B cell (primary cell): ENCODE results near the gene ZNF598. TPM values are rescaled to one million over a fixed set of nuclear protein-coding genes. Genes with fewer than 3 reads are reported as not detected.

ENCODE experiments used
- ATAC-seq: fragments of 200-7000 bp; cut with Tn5 transposase; one replicate; pipeline ENCODE4 v1.10.0; 2021; ENCODE audit warnings: low read depth, mild to moderate bottlenecking, moderate number of reproducible peaks, moderate library complexity
- CTCF ChIA-PET: fragments of 350-600 bp; sonication (Branson Sonifier 250); formaldehyde crosslinking; loops from one replicate; lab custom pipeline; 2021; ENCODE audit warnings: antibody characterized with exemption, inconsistent platforms; lab: Charles Lee
- POLR2A ChIA-PET: fragments of 350-600 bp; sonication (Branson Sonifier 250); formaldehyde crosslinking; loops from one replicate; lab custom pipeline; 2021; ENCODE audit warnings: antibody characterized with exemption; lab: Charles Lee
- DNase-seq: peaks from one replicate; pipeline ENCODE4 v3.0.0; 2013
- H2AFZ ChIP-seq: 2 replicates; pipeline ENCODE4 v1.6.1; 2012; ENCODE audit warnings: mild to moderate bottlenecking, low read depth, low read length; ENCODE audit not compliant: insufficient read depth, poor library complexity, severe bottlenecking
- H3K27ac ChIP-seq, 2 donors: 1 replicate in 1 of 2; 2 replicates in 1 of 2; pipeline ENCODE4 v1.5.1; 2012 to 2013; ENCODE audit warnings: low read length in 2 of 2, mild to moderate bottlenecking in 2 of 2, moderate library complexity in 1 of 2
- H3K27me3 ChIP-seq, 4 experiments: fragments of 200-600 bp in 1 of 4; sonication (generic) in 1 of 4; replicated peaks in 1 of 4; 1 replicate in 2 of 4; 2 replicates in 2 of 4; pipeline versions ENCODE4 v1.6.1 to v1.7.0; 2013 to 2016; ENCODE audit warnings: low read length in 3 of 4, mild to moderate bottlenecking in 2 of 4, mixed read lengths in 1 of 4, moderate library complexity in 1 of 4; ENCODE audit not compliant: insufficient read depth in 4 of 4, control insufficient read depth in 3 of 4; ENCODE audit errors: control extremely low read depth in 1 of 4
- H3K36me3 ChIP-seq, 2 experiments: replicated peaks in 1 of 2; 1 replicate in 1 of 2; 2 replicates in 1 of 2; pipeline versions ENCODE4 v1.6.1 to v1.7.1; 2013; ENCODE audit warnings: low read length in 1 of 2; ENCODE audit not compliant: insufficient read depth in 2 of 2, control insufficient read depth in 1 of 2; ENCODE audit errors: control extremely low read depth in 1 of 2, extremely low read depth in 1 of 2
- H3K4me1 ChIP-seq, 2 donors: fragments of 200-600 bp in 1 of 2; sonication (generic) in 1 of 2; 1 replicate in 1 of 2; 2 replicates in 1 of 2; pipeline versions ENCODE4 v1.5.1 to v1.6.1; 2013 to 2017; ENCODE audit warnings: low read length in 2 of 2; ENCODE audit not compliant: control insufficient read depth in 2 of 2, insufficient read depth in 2 of 2
- H3K4me2 ChIP-seq: replicated peaks from 2 replicates; pipeline ENCODE3; 2012; ENCODE audit warnings: mild to moderate bottlenecking, low read depth, low read length; ENCODE audit not compliant: poor library complexity, severe bottlenecking
- H3K4me3 ChIP-seq, 5 experiments: fragments of 200-600 bp in 1 of 5; sonication (generic) in 1 of 5; 1 replicate in 3 of 5; 2 replicates in 2 of 5; pipeline versions ENCODE4 v1.5.1 to v1.7.0; 2011 to 2016; ENCODE audit warnings: low read length in 4 of 5, mild to moderate bottlenecking in 4 of 5, low read depth in 2 of 5, control low read depth in 1 of 5, moderate library complexity in 1 of 5; ENCODE audit not compliant: insufficient read depth in 1 of 5; ENCODE audit errors: control extremely low read depth in 1 of 5, extremely low read depth in 1 of 5
- H3K79me2 ChIP-seq: fragments of 200-600 bp; sonication (generic); one replicate; pipeline ENCODE4 v1.6.0; 2016; ENCODE audit warnings: low read length; ENCODE audit not compliant: control insufficient read depth, insufficient read depth
- H3K9ac ChIP-seq: fragments of 200-600 bp; sonication (generic); 2 replicates; pipeline ENCODE4 v1.6.1; 2017; ENCODE audit warnings: mild to moderate bottlenecking, low read length, moderate library complexity
- H3K9me3 ChIP-seq, 3 donors: one replicate each; pipeline versions ENCODE4 v1.6.1 to v1.7.1; 2013; ENCODE audit warnings: low read length in 2 of 3; ENCODE audit not compliant: control insufficient read depth in 2 of 3, insufficient read depth in 1 of 3; ENCODE audit errors: control extremely low read depth in 1 of 3
- H4K20me1 ChIP-seq: 2 replicates; pipeline ENCODE4 v1.6.0; 2012; ENCODE audit warnings: mild to moderate bottlenecking, low read length; ENCODE audit not compliant: insufficient read depth, control insufficient read depth, poor library complexity, severe bottlenecking
- H3K27ac Mint-ChIP-seq: one replicate; pipeline ENCODE4 v1.8.0; 2021; ENCODE audit warnings: mixed read lengths
- H3K27me3 Mint-ChIP-seq: one replicate; pipeline ENCODE4 v1.8.0; 2021; ENCODE audit warnings: mixed read lengths
- H3K4me1 Mint-ChIP-seq: one replicate; pipeline ENCODE4 v1.8.0; 2021; ENCODE audit warnings: mixed read lengths
- H3K4me3 Mint-ChIP-seq: one replicate; pipeline ENCODE4 v1.8.0; 2021; ENCODE audit warnings: mixed read lengths
- H3K9me3 Mint-ChIP-seq: one replicate; pipeline ENCODE4 v1.8.0; 2022; ENCODE audit warnings: mixed read lengths; ENCODE audit not compliant: insufficient read depth
- EZH2 ChIP-seq: IDR thresholded peaks from 2 replicates; pipeline ENCODE4 v1.6.1; 2012; ENCODE audit warnings: borderline replicate concordance, low read depth, mild to moderate bottlenecking, moderate library complexity, low read length; ENCODE audit not compliant: insufficient read depth, poor library complexity, severe bottlenecking
- WGBS: methylation state at CpG from one replicate; pipeline ENCODE4 v1.1.5; 2013; ENCODE audit warnings: missing lambda C conversion rate; ENCODE audit not compliant: insufficient coverage; 5-methylcytosine and 5-hydroxymethylcytosine counted together
- intact Hi-C: fragments of 100-400 bp; cut with micrococcal nuclease; formaldehyde crosslinking; loops from one replicate; pipeline ENCODE4 v1.10.0; 2022
- polyA plus RNA-seq: library from polyadenylated mRNA; depleted of rRNA; stranded (reverse); fragments of >200 nt; gene quantifications from 2 replicates; pipeline ENCODE4 v1.2.3, GENCODE V29; 2012
- total RNA-seq, 2 donors: library from RNA; stranded (reverse); fragments of 120-200 nt in 1 of 2; gene quantifications; 1 replicate in 1 of 2; 2 replicates in 1 of 2; pipeline versions ENCODE4 v1.2.3 to v1.2.4, GENCODE V29; 2013 to 2022
- TF ChIP-seq, protein P1 (sequence below): fragments of 200-600 bp; IDR thresholded peaks from one replicate; pipeline ENCODE4 v1.8.0; 2022; ENCODE audit warnings: antibody characterized with exemption, mild to moderate bottlenecking

ZNF598 gene
- total and polyA plus RNA-seq, 2 donors (not counting 1 experiment from before 2014, with no cell fraction given), result 49.5 to 61.5 TPM

GRCh38 chr16:2026461-2027023 lies 16.9 kb upstream of the ZNF598 start, which contains the start of gene NHERF2:
Gene NHERF2 (plus strand): TSS chr16:2026902. CDS start chr16:2027006, 104 bp downstream.
- Histone ChIP-seq H4K20me1 (no peaks in the 10 kb centered on the region), H3K27ac (no peak within 1 kb of the TSS), H3K4me1 (peaks cover 24 to 26% of the 10 kb centered on the region in 2 donors), H3K4me3 (peak within 1 kb of the TSS in 3 of 5 experiments; percentile 37 to 48 (median 44)), H3K27me3 (peaks cover 0 to 45% (median 19%) of the 10 kb centered on the region in 4 experiments), H3K4me2 (peak within 1 kb of the TSS; percentile 94), H3K79me2 (no peaks in the 10 kb centered on the region), H3K9ac (peak within 1 kb of the TSS; percentile 52), H3K9me3 (peaks cover 0 to 4% (median 0%) of the 10 kb centered on the region in 3 donors), H2AFZ (peak within 1 kb of the TSS; percentile 69), H3K36me3 (no peaks in the 10 kb centered on the region)
- H3K9me3 Mint-ChIP-seq, result no peaks in the 10 kb centered on the region
- CTCF ChIA-PET, result interaction anchor here (2.1 to 2.2 kb wide), 2 partner anchors 21 to 129 kb away, joined by 6 read pairs; partner anchors contain the start of genes NTHL1, TRAF7 and TSC2
- TF ChIP-seq EZH2, result no peak
- TF ChIP-seq, protein P1, sequence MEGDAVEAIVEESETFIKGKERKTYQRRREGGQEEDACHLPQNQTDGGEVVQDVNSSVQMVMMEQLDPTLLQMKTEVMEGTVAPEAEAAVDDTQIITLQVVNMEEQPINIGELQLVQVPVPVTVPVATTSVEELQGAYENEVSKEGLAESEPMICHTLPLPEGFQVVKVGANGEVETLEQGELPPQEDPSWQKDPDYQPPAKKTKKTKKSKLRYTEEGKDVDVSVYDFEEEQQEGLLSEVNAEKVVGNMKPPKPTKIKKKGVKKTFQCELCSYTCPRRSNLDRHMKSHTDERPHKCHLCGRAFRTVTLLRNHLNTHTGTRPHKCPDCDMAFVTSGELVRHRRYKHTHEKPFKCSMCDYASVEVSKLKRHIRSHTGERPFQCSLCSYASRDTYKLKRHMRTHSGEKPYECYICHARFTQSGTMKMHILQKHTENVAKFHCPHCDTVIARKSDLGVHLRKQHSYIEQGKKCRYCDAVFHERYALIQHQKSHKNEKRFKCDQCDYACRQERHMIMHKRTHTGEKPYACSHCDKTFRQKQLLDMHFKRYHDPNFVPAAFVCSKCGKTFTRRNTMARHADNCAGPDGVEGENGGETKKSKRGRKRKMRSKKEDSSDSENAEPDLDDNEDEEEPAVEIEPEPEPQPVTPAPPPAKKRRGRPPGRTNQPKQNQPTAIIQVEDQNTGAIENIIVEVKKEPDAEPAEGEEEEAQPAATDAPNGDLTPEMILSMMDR, result no peak
- peak; percentile 12 for ATAC-seq
- WGBS, result 12% methylated on average over 59 of the region's 59 CpGs
- peak within 1 kb of the TSS; percentile 53 for H3K27ac Mint-ChIP-seq
- peak within 1 kb of the TSS; percentile 85 for H3K4me3 Mint-ChIP-seq
- H3K27me3 Mint-ChIP-seq, result peaks cover 15% of the 10 kb centered on the region
- DNase-seq, result peak; percentile 35
- intact Hi-C loops, result loop anchor here (10.0 kb wide), 2 partner anchors 228 to 478 kb away; partner anchors contain the start of gene ECI1
- peaks cover 18% of the 10 kb centered on the region for H3K4me1 Mint-ChIP-seq
- POLR2A ChIA-PET, result no interaction called here

- Histone ChIP-seq H3K9ac (no peak overlapping the region), H3K79me2 (no peaks in the 10 kb centered on the region), H4K20me1 (no peaks in the 10 kb centered on the region), H3K36me3 (no peaks in the 10 kb centered on the region), H3K4me3 (no peak overlapping the region), H3K4me1 (peaks cover 24 to 26% of the 10 kb centered on the region in 2 donors), H3K27ac (no peak overlapping the region), H3K9me3 (no peaks in the 10 kb centered on the region), H2AFZ (no peak overlapping the region), H3K4me2 (peak overlapping the region; percentile 94), H3K27me3 (peaks cover 0 to 49% (median 19%) of the 10 kb centered on the region in 4 experiments)
- ChIA-PET CTCF (interaction anchor here (0.6 to 4.7 kb wide), 4 partner anchors 22 to 128 kb away, joined by 3 to 35 read pairs (median 15); partner anchors contain the start of genes NTHL1, TRAF7 and TSC2), POLR2A (no interaction called here)
- Mint-ChIP-seq H3K27ac (no peak overlapping the region), H3K4me1 (peaks cover 18% of the 10 kb centered on the region), H3K27me3 (peaks cover 17% of the 10 kb centered on the region), H3K4me3 (peak overlapping the region; percentile 56), H3K9me3 (no peaks in the 10 kb centered on the region)
- TF ChIP-seq, protein P1, result no peak
- TF ChIP-seq EZH2, result no peak
- ATAC-seq (no peak), DNase-seq (no peak)
- intact Hi-C loops, result loop anchor here (10.0 kb wide), 2 partner anchors 229 to 479 kb away; partner anchors contain the start of gene ECI1
- 94% methylated on average over 13 of the region's 16 CpGs for WGBS
These were observed 16.3 kb upstream of the ZNF598 start for GRCh38 chr16:2025878-2026460.
